Right atrium auricular region (tissue), 2 donors: ENCODE data around the gene TMEM132A. TPM values are rescaled to one million over a fixed set of nuclear protein-coding genes. Genes with fewer than 3 reads are reported as not detected.

Source experiments
- DNase-seq: peaks from one replicate; pipeline ENCODE4 v3.0.0-alpha.2; 2019; ENCODE audit warnings: low spot score
- H3K27ac ChIP-seq, 2 donors: fragments of 200-600 bp; sonication (generic); 1 replicate in 1 of 2; 2 replicates in 1 of 2; pipeline ENCODE4 v1.5.1; 2016 to 2019
- H3K27me3 ChIP-seq, 2 donors: fragments of 200-600 bp; sonication (generic); one replicate each; pipeline versions ENCODE4 v1.5.1 to v1.6.0; 2017 to 2019
- H3K36me3 ChIP-seq: fragments of 200-600 bp; sonication (generic); one replicate; pipeline ENCODE4 v1.5.1; 2016
- H3K4me1 ChIP-seq, 2 donors: fragments of 200-600 bp; sonication (generic); one replicate each; pipeline versions ENCODE4 v1.5.1 to v1.6.0; 2017 to 2019
- H3K4me3 ChIP-seq, 2 donors: fragments of 200-600 bp; sonication (generic); 1 replicate in 1 of 2; 2 replicates in 1 of 2; pipeline ENCODE4 v1.5.1; 2017 to 2019; ENCODE audit warnings: mild to moderate bottlenecking in 1 of 2, moderate library complexity in 1 of 2
- H3K9me3 ChIP-seq, 2 donors: fragments of 200-600 bp; sonication (generic); one replicate each; pipeline ENCODE4 v1.5.1; 2019
- total RNA-seq, 2 donors: library from RNA; depleted of rRNA; stranded (reverse); fragments of >200 nt; gene quantifications; one replicate each; pipeline ENCODE4 v1.1.0, GENCODE V29; 2016
- TF ChIP-seq, protein P1 (sequence below), 2 donors: fragments of 200-600 bp; sonication (generic); IDR thresholded peaks; one replicate each; pipeline ENCODE4 v1.5.1; 2019; ENCODE audit warnings: antibody characterized with exemption in 2 of 2

Gene TMEM132A
- total RNA-seq, 2 donors from 2014 or later: 7.5 to 8.4 TPM

GRCh38 chr11:60890696-60891095 lies 33.6 kb upstream of the TMEM132A start:
- no peaks in the 10 kb centered on the region for H3K27me3 ChIP-seq
- peak overlapping the region in 1 of 2 donors; percentile 41 for H3K27ac ChIP-seq
- peaks cover 31% of the 10 kb centered on the region for H3K36me3 ChIP-seq
- peaks cover 0 to 19% of the 10 kb centered on the region in 2 donors for H3K4me1 ChIP-seq
- TF ChIP-seq, protein P1, sequence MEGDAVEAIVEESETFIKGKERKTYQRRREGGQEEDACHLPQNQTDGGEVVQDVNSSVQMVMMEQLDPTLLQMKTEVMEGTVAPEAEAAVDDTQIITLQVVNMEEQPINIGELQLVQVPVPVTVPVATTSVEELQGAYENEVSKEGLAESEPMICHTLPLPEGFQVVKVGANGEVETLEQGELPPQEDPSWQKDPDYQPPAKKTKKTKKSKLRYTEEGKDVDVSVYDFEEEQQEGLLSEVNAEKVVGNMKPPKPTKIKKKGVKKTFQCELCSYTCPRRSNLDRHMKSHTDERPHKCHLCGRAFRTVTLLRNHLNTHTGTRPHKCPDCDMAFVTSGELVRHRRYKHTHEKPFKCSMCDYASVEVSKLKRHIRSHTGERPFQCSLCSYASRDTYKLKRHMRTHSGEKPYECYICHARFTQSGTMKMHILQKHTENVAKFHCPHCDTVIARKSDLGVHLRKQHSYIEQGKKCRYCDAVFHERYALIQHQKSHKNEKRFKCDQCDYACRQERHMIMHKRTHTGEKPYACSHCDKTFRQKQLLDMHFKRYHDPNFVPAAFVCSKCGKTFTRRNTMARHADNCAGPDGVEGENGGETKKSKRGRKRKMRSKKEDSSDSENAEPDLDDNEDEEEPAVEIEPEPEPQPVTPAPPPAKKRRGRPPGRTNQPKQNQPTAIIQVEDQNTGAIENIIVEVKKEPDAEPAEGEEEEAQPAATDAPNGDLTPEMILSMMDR (IDR thresholded peaks at IDR 0.05): no peak
- no peak for DNase-seq
- H3K4me3 ChIP-seq: no peak overlapping the region
- no peaks in the 10 kb centered on the region for H3K9me3 ChIP-seq

DNA sequence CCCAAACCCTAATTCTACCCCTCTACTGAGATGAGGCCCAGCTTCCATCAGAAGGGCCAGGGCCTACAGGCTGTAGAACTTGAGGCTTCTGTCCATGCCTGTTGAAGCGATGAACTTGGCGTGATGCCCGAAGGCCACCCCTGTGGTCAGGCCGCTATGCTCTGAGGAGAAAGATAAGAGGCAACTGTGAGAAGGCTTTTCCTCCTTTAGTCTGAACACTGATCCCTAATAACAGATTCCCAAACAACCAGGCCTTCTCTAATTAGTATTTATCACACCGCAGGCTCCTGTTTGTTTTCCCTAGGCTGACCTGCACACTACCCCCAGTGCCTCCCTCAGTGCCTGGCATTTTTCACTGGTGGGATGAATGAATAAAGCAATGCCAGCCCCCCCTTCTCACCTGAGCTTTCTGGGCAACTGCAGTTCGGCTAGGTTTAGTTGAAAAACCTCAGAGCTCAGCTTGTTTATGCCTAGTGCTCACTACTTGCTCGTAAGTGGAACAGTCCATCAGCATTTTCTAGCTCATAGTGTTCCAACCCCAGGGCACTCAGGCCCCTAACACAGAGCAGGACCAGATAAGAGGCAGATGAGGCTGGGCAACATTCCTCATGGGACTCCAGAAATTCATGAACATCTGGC lies 33.0 kb upstream of the TMEM132A start:
- TF ChIP-seq, protein P1 (IDR thresholded peaks at IDR 0.05): no peak

DNA sequence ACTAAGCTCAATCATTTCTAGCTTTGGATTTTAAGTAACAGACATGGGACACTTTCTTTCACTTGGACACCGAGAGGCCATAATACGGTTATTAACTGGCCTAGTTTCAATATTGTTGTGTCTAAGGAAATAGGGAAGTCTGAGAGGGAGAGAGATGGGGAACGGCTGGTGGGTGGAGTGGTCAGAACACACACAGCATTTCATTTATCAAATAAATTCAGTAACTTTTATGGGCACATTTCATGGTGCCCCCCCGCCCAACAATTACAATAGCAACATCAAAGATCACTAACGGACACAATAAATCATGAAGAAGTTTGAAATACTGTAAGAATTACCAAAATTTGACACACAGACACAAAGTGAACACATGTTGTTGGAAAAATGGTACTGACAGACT lies 28.6 kb upstream of the TMEM132A start:
- Histone ChIP-seq H3K9me3 (no peaks in the 10 kb centered on the region), H3K27ac (no peak overlapping the region), H3K4me3 (no peak overlapping the region), H3K36me3 (peaks cover 68% of the 10 kb centered on the region), H3K4me1 (peaks cover 0 to 7% of the 10 kb centered on the region in 2 donors), H3K27me3 (no peaks in the 10 kb centered on the region)
- no peak for DNase-seq
- TF ChIP-seq, protein P1 (IDR thresholded peaks at IDR 0.05): no peak

More for the DNA sequence above, 33.0 kb upstream of the TMEM132A start:
- Histone ChIP-seq H3K4me1 (peaks cover 0 to 19% of the 10 kb centered on the region in 2 donors), H3K9me3 (no peaks in the 10 kb centered on the region), H3K27ac (peak overlapping the region in 1 of 2 donors; percentile 41), H3K27me3 (no peaks in the 10 kb centered on the region), H3K36me3 (peaks cover 34% of the 10 kb centered on the region), H3K4me3 (no peak overlapping the region)
- DNase-seq: no peak

DNA sequence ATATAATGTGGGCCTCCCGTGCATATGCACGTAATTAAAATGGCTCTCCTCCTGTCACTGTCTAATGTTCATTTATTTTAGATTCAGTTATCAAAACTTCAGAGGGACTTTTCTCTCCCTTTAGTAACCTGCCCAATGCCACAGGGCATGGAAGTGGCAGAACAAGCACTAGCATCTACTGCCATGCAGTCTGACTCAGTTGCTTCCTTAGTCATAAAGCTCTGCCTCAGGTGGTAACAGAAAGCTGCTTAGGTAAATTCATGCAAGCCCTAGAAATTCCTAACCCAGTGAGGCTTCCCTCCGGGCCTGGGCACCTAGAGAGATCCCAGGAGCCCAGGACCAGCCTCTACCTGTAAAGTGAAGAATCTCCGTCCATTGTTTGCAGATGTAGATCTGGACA lies 26.8 kb upstream of the TMEM132A start:
- Histone ChIP-seq H3K4me3 (no peak overlapping the region), H3K36me3 (peaks cover 79% of the 10 kb centered on the region), H3K4me1 (no peaks in the 10 kb centered on the region), H3K9me3 (no peaks in the 10 kb centered on the region), H3K27ac (no peak overlapping the region), H3K27me3 (no peaks in the 10 kb centered on the region)
- DNase-seq: no peak
- TF ChIP-seq, protein P1 (IDR thresholded peaks at IDR 0.05): no peak

DNA sequence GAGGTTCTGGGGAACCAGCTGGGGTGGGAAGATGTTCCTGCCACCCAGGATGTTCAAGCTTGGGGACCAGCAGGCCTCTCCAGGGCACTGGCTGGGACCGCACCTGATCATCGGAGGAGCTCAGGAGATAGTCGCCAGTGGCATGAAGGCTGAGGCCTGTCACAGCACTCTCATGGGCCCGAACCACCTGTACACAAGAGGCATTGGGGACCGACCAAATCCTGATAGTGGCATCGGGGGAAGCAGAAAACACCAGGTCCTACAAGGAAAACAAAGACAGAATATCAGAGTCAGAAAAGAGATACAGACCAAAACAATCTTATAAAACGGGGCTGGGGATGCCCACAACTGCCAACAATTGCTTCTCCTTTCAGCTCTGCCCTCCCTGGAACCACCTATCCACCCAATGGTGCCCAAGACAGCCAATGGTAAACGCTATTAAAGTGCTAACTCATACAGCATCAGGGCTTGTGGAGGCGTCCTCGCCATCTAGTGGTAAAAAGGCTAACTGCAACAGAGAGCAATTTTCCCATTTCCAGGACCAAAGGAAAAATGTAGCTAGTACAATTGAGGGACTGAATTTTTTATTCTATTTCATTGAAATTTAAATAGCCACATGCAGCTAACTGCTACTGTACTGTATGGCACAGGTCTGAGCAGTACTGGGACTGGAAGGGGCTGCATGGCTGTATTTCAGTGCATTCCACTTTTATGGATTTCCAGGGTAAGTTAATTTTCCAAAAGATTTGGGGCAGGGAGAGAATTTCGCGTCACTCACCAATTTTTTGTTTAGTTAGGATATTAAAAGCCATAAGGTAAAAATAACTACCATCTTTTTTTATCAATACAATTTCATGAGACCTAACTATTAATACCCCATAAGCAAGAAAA lies 25.0 kb upstream of the TMEM132A start:
- H3K9me3 ChIP-seq: no peaks in the 10 kb centered on the region
- TF ChIP-seq, protein P1 (IDR thresholded peaks at IDR 0.05): peak; percentile 89 to 96
- H3K4me1 ChIP-seq: peaks cover 0 to 3% of the 10 kb centered on the region in 2 donors
- DNase-seq: no peak
- peaks cover 77% of the 10 kb centered on the region for H3K36me3 ChIP-seq
- no peak overlapping the region for H3K4me3 ChIP-seq
- no peaks in the 10 kb centered on the region for H3K27me3 ChIP-seq
- H3K27ac ChIP-seq: peak overlapping the region in 1 of 2 donors; percentile 20
